Measurements from ENCODE around the gene PTPN18. TPM values are rescaled to one million over a fixed set of nuclear protein-coding genes. Genes with fewer than 3 reads are reported as not detected.

Gene PTPN18
- 10 to 100 TPM; 13.3 to 20.8 TPM for total RNA-seq

GRCh38 chr2:130355578-130356431, at the start of gene PTPN18:
Gene PTPN18, plus strand, starts transcription at chr2:130356056. Its CDS starts 52 bp downstream, at chr2:130356108.
- peak; percentile 89 for DNase-seq (ENCODE audit: low spot score)
- Histone ChIP-seq H3K4me3 (peak within 1 kb of the TSS; percentile 61 to 82), H3K36me3 (no peaks in the 10 kb centered on the region), H3K27ac (peak within 1 kb of the TSS; percentile 83 to 86), H3K4me1 (peaks cover 0 to 27% of the 10 kb centered on the region in 2 donors), H3K27me3 (no peaks in the 10 kb centered on the region), H3K9me3 (no peaks in the 10 kb centered on the region)
- peak; percentile 33 to 78 for TF ChIP-seq CTCF (IDR thresholded peaks at IDR 0.05)

- no peak for TF ChIP-seq CTCF (IDR thresholded peaks at IDR 0.05)
- no peaks in the 10 kb centered on the region for H3K4me1 ChIP-seq
- H3K27me3 ChIP-seq: no peaks in the 10 kb centered on the region
- no peak overlapping the region for H3K27ac ChIP-seq
- H3K4me3 ChIP-seq: no peak overlapping the region
- H3K36me3 ChIP-seq: no peaks in the 10 kb centered on the region
- no peaks in the 10 kb centered on the region for H3K9me3 ChIP-seq
- DNase-seq (ENCODE audit: low spot score): no peak
Measured at GRCh38 chr2:130307850-130308249, 48.0 kb upstream of the PTPN18 start.

GRCh38 chr2:130310881-130311280, 45.0 kb upstream of the PTPN18 start:
- Histone ChIP-seq H3K4me3 (no peak overlapping the region), H3K36me3 (no peaks in the 10 kb centered on the region), H3K4me1 (no peaks in the 10 kb centered on the region), H3K9me3 (no peaks in the 10 kb centered on the region), H3K27me3 (no peaks in the 10 kb centered on the region), H3K27ac (no peak overlapping the region)
- TF ChIP-seq CTCF (IDR thresholded peaks at IDR 0.05): no peak
- no peak for DNase-seq (ENCODE audit: low spot score)

GRCh38 chr2:130313812-130314334, 42.0 kb upstream of the PTPN18 start:
- no peak overlapping the region for H3K4me3 ChIP-seq
- no peak for DNase-seq (ENCODE audit: low spot score)
- no peaks in the 10 kb centered on the region for H3K9me3 ChIP-seq
- no peaks in the 10 kb centered on the region for H3K27me3 ChIP-seq
- H3K4me1 ChIP-seq: no peaks in the 10 kb centered on the region
- TF ChIP-seq CTCF (IDR thresholded peaks at IDR 0.05): no peak
- no peak overlapping the region for H3K27ac ChIP-seq
- no peaks in the 10 kb centered on the region for H3K36me3 ChIP-seq

- H3K4me3 ChIP-seq: no peak overlapping the region
- no peak for DNase-seq (ENCODE audit: low spot score)
- TF ChIP-seq CTCF (IDR thresholded peaks at IDR 0.05): no peak
- H3K9me3 ChIP-seq: no peaks in the 10 kb centered on the region
- no peaks in the 10 kb centered on the region for H3K36me3 ChIP-seq
- no peak overlapping the region for H3K27ac ChIP-seq
- H3K27me3 ChIP-seq: no peaks in the 10 kb centered on the region
- no peaks in the 10 kb centered on the region for H3K4me1 ChIP-seq
Measured at GRCh38 chr2:130314377-130314776, 41.5 kb upstream of the PTPN18 start.
